T47D (cell line): ENCODE measurements around the gene KLHL6.

Experiments
- DNase-seq, 2 experiments: peaks; one replicate each; pipeline versions ENCODE4 v3.0.0 to v3.0.0-alpha.2; 2011 to 2012; ENCODE audit warnings: low read depth in 1 of 2, low spot score in 1 of 2
- JUND ChIP-seq: IDR thresholded peaks from 2 replicates; pipeline ENCODE4 v1.6.1; 2012; ENCODE audit warnings: low read depth
- in situ Hi-C: cut with HindIII; loops from 2 replicates; pipeline ENCODE4 v1.10.0; 2016; ENCODE audit warnings: low sequenced_read_pairs, low pct_unique_long_range_greater_than_20kb

Gene KLHL6, protein sequence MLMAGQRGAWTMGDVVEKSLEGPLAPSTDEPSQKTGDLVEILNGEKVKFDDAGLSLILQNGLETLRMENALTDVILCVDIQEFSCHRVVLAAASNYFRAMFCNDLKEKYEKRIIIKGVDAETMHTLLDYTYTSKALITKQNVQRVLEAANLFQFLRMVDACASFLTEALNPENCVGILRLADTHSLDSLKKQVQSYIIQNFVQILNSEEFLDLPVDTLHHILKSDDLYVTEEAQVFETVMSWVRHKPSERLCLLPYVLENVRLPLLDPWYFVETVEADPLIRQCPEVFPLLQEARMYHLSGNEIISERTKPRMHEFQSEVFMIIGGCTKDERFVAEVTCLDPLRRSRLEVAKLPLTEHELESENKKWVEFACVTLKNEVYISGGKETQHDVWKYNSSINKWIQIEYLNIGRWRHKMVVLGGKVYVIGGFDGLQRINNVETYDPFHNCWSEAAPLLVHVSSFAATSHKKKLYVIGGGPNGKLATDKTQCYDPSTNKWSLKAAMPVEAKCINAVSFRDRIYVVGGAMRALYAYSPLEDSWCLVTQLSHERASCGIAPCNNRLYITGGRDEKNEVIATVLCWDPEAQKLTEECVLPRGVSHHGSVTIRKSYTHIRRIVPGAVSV

DNA sequence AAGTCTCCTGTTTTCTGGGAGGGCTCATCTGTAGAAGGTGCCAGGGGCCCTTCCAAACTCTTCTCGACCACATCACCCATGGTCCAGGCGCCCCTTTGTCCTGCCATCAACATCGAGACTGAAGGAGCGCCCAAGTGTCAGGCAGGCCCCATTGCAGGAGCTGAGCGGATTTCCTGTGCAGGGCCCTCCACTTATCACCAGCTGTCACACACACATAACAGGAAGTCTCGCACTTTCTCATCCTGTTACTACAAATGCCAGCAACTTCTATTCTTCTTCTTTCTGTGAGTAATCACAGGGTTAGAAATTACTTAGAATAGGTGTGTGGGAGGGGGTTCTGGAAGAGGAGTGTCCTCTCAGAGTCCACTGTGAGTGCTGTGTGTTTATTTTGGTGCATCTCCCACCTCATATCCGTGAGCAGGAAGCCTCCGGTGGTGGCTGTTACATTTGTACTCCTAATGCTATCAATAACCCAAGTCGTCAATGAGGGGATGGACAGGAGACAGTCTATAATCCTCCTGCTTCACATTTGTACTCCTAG lies at the start of gene KLHL6:
Gene KLHL6 (minus strand): TSS at position 166 of the 541 bp plus-strand sequence. CDS start 53 bp downstream, at position 113.
- DNase-seq: no peak
- in situ Hi-C loops: no loop called here
- no peak for TF ChIP-seq JUND

DNA sequence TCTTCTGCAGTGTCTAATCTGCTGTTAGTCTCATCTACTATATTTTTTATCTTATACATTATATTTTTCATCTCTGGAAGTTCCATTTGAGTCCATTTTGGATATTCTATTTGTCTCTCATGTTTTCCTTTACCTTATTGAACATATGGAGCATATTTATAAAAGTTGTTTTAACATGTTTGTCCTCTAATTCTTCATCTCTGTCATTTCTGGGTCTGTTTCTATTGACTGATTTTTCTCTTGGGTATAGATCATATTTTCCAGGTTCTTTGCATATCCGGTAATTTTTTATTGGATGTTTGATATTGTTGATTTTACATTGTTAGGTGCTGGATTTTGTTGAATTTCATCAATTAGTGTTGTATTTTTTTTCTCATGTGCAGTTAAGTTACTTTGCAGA lies 42.5 kb upstream of the KLHL6 start:
- in situ Hi-C loops: no loop called here
- no peak for DNase-seq
- TF ChIP-seq JUND: no peak

DNA sequence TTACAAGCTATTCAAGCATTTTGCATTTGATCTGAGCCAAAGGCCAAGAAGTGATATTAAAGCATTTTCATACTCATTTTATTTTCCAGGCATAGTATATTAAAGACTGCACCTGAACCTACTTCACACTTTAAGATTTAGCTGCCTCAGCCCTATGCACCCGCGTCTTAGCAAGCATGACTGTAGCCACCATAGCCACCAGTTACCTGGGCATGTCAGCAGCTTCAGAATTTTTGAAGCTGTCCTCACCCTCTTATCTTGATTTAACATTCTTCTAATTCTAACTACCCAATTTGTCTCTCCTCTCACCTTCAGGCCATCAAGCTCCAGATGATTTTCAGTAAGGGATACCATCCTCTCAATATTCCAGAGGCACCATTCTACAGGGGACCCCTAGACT lies 39.1 kb upstream of the KLHL6 start:
- in situ Hi-C loops: no loop called here

DNA sequence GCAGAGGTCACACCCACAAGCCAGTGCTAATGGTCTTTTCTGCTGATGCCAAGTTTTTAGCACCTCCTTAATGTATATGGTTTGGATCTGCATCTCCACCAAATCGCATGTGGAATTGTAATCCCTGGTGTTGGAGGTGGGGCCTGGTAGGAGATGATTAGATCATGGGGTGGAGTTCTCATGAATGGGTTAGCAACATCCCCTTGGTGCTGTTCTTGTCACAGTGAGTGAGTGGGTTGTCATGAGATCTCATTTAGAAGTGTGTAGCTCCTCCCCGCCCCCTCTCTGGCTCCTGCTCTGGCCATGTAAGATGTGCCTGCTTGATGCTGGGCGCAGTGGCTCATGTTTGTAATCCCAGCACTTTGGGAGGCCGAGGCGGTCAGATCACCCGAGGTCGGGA lies 37.3 kb upstream of the KLHL6 start:
- in situ Hi-C loops: no loop called here
- DNase-seq: no peak
- TF ChIP-seq JUND: no peak

More for the DNA sequence above, 39.1 kb upstream of the KLHL6 start:
- TF ChIP-seq JUND: no peak
- no peak for DNase-seq

DNA sequence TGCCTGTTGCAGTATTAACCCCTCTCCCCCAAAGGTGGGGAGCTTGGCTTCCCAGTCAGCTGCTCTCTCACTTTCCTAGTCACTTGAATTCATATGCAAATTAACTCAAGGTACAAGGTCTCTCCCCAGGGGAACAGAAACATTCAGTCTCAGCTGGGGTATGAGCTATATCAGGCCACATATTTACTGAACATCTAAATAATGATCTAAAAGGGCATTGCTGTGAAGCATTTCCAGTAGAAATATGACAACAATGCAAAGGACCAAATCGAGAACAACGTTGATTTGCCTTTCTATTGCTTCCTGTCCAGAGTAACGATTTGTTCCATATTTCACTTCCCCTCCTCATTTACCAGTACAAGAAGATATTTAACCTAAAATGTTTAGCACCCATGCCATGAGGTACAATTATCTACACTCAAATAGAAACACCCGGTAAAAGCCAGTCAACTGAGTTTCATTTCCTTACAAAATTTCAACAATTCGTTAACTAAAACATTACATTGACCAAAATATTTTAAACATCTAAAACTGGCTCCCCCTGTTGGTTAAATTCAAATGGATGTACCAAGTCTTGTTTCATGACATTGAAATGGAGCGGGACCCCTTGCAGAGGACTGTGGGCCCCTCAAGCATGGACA lies 36.5 kb upstream of the KLHL6 start:
- no peak for DNase-seq
- no peak for TF ChIP-seq JUND
- in situ Hi-C loops: no loop called here

DNA sequence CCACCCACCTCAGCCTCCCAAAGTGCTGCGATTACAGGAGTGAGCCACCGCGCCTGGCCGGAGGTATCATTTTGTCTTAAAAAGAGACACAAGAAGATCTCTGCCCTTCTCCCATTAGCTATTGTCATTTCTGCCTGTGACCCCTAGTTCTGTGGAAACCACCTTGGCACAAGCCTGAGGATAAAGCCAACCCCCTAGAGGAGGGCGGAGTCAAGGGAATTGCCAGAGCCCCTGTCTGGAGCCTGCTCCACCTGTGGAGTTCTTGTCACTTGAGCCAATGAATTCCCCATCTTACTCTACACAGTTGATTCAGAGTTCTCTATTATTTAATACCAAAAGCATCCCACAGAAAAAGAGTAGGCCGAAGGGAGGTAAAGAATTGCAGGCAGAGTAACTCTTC lies 34.9 kb upstream of the KLHL6 start:
- in situ Hi-C loops: no loop called here
- TF ChIP-seq JUND: no peak
- DNase-seq: no peak

DNA sequence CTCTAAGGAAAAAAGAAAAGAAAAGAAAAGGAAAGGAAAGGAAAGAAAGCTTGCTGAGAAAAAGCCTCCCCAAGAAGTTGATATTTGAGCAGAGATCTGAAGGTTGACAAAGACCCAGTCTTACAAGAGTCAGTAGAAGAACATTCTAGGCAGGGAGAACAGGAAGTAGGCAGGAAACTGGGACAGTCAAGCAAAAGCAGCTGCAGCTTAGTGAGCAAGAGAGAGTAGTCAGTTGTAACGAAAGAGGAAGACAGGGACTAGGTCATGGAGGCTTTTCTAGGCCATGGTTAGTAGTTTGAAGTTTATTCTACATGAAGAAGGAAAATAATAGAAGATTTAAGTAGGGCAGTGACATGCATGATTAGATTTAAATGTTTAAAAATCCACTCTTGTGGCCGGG lies 31.8 kb upstream of the KLHL6 start:
- DNase-seq: no peak
- no peak for TF ChIP-seq JUND
- in situ Hi-C loops: no loop called here

DNA sequence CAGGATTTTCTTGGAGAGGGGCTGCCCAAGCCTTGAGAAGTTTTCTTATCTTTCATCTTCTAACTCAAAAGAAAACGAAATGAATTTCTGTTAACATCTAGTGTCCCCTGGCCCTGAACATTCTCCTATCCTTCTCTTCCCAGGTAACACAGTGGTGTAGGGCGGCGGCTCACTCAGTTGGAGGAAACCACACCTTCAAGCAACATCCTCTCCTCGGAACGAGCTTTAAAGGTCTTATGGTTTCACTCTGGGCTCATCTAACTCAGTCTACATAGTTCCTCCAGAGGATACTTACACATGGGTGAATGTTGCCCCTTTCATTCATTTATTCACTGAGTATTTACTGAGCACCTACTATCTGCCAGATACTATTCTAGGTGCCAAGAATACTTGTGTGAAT lies 31.0 kb upstream of the KLHL6 start:
- in situ Hi-C loops: no loop called here
- no peak for DNase-seq
- no peak for TF ChIP-seq JUND

DNA sequence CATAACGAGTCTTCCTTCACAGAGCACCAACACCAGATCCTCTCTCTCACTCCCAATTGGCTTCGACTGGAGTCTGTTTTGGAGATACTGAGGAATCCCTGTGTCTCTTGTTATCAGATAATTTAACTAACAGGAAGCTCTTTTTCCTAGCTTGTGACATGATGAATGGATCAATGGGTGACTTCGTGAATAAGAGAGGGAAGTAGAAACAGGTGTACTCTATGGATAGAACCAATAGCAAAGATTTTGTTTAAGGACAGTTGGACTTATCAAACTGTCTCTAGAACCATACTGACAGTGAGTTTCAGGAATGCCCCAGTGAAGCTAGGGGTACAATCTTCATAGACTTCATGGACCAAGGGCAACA lies 29.4 kb upstream of the KLHL6 start:
- no peak for DNase-seq
- TF ChIP-seq JUND: no peak
- in situ Hi-C loops: no loop called here

DNA sequence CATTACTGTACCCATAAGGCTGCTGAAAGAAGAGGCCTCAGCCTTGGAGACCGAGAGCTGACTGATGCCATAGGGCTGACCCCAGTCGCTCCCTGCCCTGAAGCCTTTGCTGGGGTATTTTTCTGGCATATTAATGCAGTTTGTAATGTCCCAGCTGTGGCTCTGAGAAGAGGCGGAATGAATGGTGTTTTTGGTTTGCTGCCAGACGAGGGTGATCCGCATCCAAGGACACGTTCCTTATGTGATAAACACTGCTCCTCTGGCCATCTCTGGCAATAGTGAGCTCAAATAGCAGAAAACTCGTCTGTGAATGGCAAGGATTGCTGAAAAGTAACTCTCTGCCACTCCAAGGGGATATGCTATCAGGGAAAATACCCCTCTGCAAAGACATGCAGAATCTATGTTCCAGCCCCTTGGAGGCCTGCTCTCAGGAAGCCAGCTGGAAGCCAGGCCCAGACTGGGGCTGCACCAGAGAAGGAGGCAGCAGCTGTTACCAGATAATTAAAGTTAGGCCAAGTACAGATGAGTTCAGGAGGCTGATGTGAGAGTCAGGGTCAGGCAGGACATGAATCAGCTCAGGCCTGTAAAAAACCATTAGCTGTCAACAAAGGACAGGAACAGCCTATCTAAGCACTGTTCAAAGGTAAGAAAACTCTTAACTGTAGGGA lies 28.9 kb upstream of the KLHL6 start:
- in situ Hi-C loops: no loop called here
- DNase-seq: no peak

DNA sequence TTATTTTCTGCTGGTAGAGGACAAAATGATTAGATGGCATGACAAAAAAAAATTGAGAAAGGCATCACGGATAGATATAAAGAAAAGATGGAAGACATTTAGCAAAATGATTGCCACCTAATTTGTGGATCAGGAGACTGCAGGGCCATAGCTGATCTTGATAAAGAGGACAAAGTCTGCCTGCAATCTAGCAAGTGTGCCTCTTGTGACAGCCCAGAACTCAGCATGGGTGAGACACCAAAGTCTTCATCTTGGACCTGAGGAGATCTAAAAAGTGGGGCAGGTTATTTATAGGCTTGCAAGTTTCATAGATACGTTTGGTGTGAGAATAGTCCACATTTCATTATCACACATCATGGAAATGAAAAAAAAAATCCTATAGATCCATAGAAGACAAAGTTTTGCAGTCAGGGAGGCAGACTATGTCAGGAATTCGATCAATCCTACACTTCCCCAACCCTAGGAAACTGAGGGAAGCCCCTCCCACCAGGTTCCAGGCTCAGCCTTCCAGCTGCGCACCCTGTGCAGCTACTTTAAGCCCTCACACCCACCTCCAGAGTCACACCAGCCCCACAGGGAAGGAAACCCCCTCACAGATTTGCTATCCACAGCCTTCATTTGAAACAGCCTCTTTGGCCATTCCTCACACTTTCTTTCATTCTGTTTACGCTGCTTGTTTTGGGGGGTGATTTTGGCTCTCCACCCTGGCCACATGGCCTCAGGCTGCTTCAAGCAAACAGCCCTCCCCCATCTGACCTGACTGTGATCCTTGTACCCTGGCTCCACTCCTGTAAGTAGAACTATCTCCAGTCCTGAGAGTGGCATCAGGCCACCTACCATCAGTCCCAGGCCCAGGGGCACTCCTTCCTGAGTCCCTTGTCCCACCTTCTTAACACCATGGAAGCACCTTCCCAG lies 28.1 kb upstream of the KLHL6 start:
- in situ Hi-C loops: no loop called here

More for the DNA sequence above, 28.9 kb upstream of the KLHL6 start:
- TF ChIP-seq JUND: no peak

DNA sequence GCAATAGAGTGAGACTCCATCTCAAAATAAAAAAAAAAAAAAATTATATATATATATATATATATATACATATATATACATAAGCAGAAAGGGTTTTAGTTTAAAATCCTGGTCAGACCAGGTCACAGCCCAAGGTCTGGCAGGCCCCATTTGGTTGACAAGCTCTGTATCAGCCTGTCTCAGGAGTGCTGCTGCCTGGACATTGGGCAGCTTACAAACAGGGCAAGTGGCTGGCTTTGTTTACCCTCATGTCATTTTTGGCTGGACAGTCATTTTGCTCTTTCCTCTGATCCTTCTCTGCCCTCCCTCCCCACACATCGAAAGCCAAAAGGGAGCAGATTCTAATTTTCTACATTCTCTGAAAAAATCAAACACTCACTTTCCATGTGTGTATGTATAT lies 26.7 kb upstream of the KLHL6 start:
- TF ChIP-seq JUND: no peak
- DNase-seq: no peak
- in situ Hi-C loops: no loop called here

More for the DNA sequence above, 28.1 kb upstream of the KLHL6 start:
- no peak for DNase-seq
- TF ChIP-seq JUND: no peak
